NOMO-1 treated with DMSO at 0.1 percent for 48 hours (cell line): ENCODE measurements around the gene MORN3.
A peak's percentile ranks its signal among the peaks of the same experiment; 100 is the strongest.
"Not testable (repeated sequence)": the region's sequence is repeated elsewhere in the genome, so short reads cannot be mapped to it uniquely, and the experiment has no call there.

Experiments
- DNase-seq: peaks from one replicate; lab custom pipeline; 2025; ENCODE audit not compliant: unreplicated experiment; lab: John Stamatoyannopoulos, UW

The MORN3 gene

GRCh38 chr12:121692744-121693143 is 23.3 kb upstream of the MORN3 start:
- DNase-seq = not testable (repeated sequence)

- no peak for DNase-seq
Measured at GRCh38 chr12:121689430-121689829, 20.0 kb upstream of the MORN3 start.

GRCh38 chr12:121688966-121689365 is 19.5 kb upstream of the MORN3 start:
- DNase-seq = no peak

GRCh38 chr12:121679661-121680197 is 10.3 kb upstream of the MORN3 start:
- DNase-seq = not testable (repeated sequence)

- no peak for DNase-seq
Measured at GRCh38 chr12:121678716-121679300, 9.4 kb upstream of the MORN3 start.

GRCh38 chr12:121678305-121678704 is 8.9 kb upstream of the MORN3 start:
- no peak for DNase-seq

GRCh38 chr12:121676190-121676589 is 6.7 kb upstream of the MORN3 start:
- DNase-seq = no peak

GRCh38 chr12:121673013-121673511 is 3.6 kb upstream of the MORN3 start:
- DNase-seq = no peak

GRCh38 chr12:121668750-121669520 is 519 bp downstream of the MORN3 start:
- peak; percentile 8 for DNase-seq

GRCh38 chr12:121666829-121667228 is 2.6 kb downstream of the MORN3 start:
- not testable (repeated sequence) for DNase-seq

GRCh38 chr12:121663610-121663929 is 5.9 kb downstream of the MORN3 start:
- no peak for DNase-seq

- DNase-seq = not testable (repeated sequence)
Measured at GRCh38 chr12:121661353-121662105, 7.9 kb downstream of the MORN3 start.

GRCh38 chr12:121657305-121658008 is 12.0 kb downstream of the MORN3 start:
- no peak for DNase-seq

- no peak for DNase-seq
Measured at GRCh38 chr12:121656122-121656521, 13.3 kb downstream of the MORN3 start.

GRCh38 chr12:121653999-121654398 is 15.5 kb downstream of the MORN3 start:
- no peak for DNase-seq

GRCh38 chr12:121652767-121653497 is 16.5 kb downstream of the MORN3 start:
- no peak for DNase-seq

GRCh38 chr12:121651320-121651719 is 18.1 kb downstream of the MORN3 start:
- no peak for DNase-seq

- peak; percentile 95 for DNase-seq
Measured at GRCh38 chr12:121649819-121650353, 19.6 kb downstream of the MORN3 start.

- DNase-seq = peak; percentile 48
Measured at GRCh38 chr12:121649322-121649721, 20.1 kb downstream of the MORN3 start.

- no peak for DNase-seq
Measured at GRCh38 chr12:121648458-121649028, 20.9 kb downstream of the MORN3 start.
